MG63 (cell line): ENCODE measurements around the gene IL32. TPM values are rescaled to one million over a fixed set of nuclear protein-coding genes. Genes with fewer than 3 reads are reported as not detected.
A peak's percentile ranks its signal among the peaks of the same experiment; 100 is the strongest.

ENCODE experiments used
- DNase-seq: peaks from one replicate; pipeline ENCODE4 v3.0.0-alpha.2; 2020
- H3K27me3 ChIP-seq: fragments of 250-450 bp; sonication (Bioruptor Pico); 2 replicates; pipeline ENCODE4 v1.5.1; 2020; ENCODE audit warnings: mild to moderate bottlenecking, moderate library complexity
- H3K36me3 ChIP-seq: fragments of 250-450 bp; sonication (Bioruptor Pico); 2 replicates; pipeline ENCODE4 v1.5.1; 2020; ENCODE audit warnings: mild to moderate bottlenecking, moderate library complexity
- H3K4me3 ChIP-seq: fragments of 250-450 bp; sonication (Bioruptor Pico); 2 replicates; pipeline ENCODE4 v1.5.1; 2020; ENCODE audit warnings: mild to moderate bottlenecking, moderate library complexity
- H3K9me3 ChIP-seq: fragments of 250-450 bp; sonication (Bioruptor Pico); 2 replicates; pipeline ENCODE4 v1.5.1; 2020; ENCODE audit warnings: mild to moderate bottlenecking, moderate library complexity
- total RNA-seq: library from RNA; depleted of rRNA; stranded (reverse); fragments of >200 nt; shearing (Covaris generic); gene quantifications from 2 replicates; pipeline ENCODE4 v1.2.3, GENCODE V29; 2014; ENCODE audit warnings: low replicate concordance; rRNA removed

Gene IL32, protein sequence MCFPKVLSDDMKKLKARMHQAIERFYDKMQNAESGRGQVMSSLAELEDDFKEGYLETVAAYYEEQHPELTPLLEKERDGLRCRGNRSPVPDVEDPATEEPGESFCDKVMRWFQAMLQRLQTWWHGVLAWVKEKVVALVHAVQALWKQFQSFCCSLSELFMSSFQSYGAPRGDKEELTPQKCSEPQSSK
- 4.4 and 11.5 TPM in 2 replicates for total RNA-seq

DNA sequence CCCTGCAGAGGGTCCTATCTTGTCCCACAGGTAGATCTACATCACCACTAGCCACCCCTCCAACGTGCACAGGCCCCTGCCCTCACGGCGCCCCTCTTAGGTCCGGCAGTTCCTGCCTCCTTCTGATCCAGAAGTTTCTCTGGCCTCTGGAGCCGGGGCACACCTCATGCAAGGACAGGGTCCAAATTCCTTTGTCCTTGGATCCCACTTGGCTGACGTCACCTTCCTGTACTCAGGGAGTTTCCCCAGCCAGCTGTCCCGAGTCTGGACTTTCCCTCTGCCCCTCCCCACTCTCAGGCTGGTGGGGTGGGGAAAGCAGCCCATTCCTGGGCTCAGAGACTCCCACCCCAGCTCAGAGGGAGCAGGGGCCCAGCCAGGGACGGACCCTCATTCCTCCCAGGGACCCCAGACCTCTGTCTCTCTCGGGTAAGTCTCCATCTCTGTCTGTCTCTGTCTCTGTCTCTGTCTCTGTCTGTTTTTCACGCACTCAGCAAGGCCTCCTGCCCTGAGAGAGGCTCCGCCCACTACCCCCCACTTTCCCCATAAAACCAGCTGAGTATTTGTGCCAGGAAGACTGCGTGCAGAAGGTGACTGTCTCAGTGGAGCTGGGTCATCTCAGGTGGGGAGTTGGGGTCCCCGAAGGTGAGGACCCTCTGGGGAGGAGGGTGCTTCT is at the start of gene IL32:
Gene IL32 (plus strand): TSS at position 572 of the 673 bp plus-strand sequence. CDS start 172 bp downstream, outside the sequence.
- Histone ChIP-seq H3K36me3 (no peaks in the 10 kb centered on the region), H3K27me3 (no peaks in the 10 kb centered on the region), H3K9me3 (no peaks in the 10 kb centered on the region), H3K4me3 (no peak within 1 kb of the TSS)
- peak; percentile 70 for DNase-seq

DNA sequence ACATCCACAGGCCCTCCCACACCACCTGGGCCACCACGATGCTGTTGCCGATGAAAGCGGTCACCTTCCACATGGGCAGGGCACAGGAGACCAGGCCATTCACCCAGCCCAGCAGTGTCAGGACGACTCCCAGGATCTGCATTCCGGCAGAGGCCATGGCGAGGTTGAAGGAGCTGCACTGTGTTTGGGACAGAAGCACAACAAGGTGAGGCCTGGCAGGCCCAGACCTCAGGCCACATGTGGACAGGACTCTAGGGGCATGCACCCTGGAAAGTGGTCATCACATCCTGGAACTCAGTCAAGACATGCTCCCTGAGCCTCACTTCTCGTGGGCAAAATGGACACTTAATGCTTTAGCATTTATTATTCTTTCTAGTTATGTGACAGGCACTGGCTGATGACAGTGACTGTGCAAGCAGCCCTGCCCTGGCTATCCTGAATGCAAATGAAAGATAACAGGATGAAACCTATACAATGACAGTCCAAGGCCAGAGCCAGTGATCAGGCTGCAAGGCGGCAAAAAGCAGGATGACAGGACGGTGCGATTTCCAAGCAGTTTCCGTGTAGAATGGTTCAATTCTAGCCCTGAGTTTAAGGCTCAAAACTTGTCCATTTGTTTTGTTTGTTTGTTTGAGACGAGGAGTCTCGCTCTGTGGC is 49.4 kb upstream of the IL32 start:
- Histone ChIP-seq H3K36me3 (peaks cover 5% of the 10 kb centered on the region), H3K9me3 (no peaks in the 10 kb centered on the region), H3K27me3 (no peaks in the 10 kb centered on the region), H3K4me3 (no peak overlapping the region)
- no peak for DNase-seq

DNA sequence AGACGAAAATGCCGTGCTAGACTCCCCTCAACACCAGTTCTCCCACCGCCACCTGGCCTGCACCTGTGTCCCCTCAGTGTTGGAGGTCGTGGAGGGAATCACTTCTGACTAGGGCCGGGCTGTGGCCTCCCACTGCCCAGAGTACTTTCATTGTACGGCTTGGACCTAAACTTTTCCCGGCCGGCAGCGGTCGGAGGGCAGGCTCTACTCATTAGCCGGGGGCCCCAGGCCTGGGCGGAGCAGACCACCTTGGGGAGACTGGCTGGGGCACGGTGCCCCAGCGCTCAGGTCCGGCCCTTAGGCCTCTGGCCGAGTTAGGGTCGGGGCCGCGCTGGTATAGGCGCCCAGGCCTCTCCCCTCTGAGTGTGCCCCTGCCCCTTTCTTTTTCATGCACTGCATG is 48.1 kb upstream of the IL32 start:
- Histone ChIP-seq H3K36me3 (peaks cover 16% of the 10 kb centered on the region), H3K4me3 (no peak overlapping the region), H3K27me3 (no peaks in the 10 kb centered on the region), H3K9me3 (no peaks in the 10 kb centered on the region)
- no peak for DNase-seq

DNA sequence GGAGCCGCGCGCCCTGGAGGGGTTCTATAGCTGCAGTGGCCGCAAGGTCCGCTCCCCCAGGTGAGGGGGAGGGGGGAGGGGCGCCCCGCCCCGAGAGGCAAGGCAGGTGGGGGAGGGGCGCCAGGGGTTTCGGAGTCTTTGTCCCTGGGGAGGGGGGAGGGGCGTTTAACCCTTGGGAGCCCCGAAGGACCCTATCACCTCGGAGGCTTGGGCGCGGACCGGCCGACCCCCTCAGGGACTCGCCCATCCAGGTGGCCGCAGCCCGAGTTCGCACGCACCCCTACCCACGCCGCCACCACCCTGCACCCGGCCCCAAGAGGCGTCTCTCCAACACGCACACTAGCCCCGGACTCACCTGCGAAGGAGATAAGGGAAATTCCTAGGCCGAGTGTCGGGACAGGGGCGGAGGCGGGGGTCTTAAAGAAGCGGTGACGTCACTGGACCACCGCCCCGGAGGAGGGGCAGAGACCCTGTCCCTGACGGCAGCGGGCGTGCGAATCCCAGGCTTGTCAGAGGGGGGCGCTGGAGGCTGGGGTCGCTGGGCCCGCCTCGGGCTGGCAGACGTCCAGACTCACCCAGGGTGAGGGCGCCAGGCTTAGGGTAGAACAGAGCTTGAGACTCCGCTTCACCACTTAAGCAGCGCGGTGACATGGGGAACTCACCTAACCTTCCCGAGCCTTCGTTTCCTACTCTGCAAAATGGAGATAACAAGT is 47.5 kb upstream of the IL32 start, which contains the start of gene CLDN6:
Gene CLDN6 (minus strand): TSS at position 390 of the 713 bp plus-strand sequence. CDS start 2,162 bp downstream, outside the sequence.
- Histone ChIP-seq H3K9me3 (no peaks in the 10 kb centered on the region), H3K27me3 (no peaks in the 10 kb centered on the region), H3K4me3 (no peak within 1 kb of the TSS), H3K36me3 (peaks cover 22% of the 10 kb centered on the region)
- DNase-seq: no peak

DNA sequence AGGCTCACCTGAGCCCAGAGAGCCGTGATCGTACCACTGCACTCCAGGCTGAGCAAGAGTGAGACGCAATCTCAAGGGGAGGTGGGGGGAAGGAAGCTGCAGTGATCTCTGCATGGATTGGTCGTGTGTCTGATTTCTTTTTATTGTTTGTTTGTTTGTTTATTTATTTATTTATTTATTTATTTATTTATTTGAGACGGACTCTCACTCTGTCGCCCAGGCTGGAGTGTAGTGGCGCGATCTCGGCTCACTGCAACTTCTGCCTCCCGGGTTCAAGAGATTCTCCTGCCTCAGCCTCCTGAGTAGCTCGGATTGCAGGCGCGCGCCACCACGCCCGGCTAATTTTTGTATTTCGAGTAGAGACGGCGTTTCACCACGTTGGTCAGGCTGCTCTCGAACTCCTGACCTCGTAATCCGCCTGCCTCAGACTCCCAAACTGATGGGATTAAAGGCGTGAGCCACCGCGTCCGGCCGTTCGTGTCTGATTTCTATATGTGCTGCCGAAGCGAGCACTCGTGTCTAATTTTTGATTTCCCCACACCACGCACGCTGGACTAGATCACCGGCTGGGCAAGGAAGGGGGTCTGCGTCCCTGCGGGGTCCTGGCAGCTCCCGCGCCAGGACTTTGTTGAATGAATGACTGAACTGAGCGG is 45.7 kb upstream of the IL32 start:
- Histone ChIP-seq H3K27me3 (no peaks in the 10 kb centered on the region), H3K9me3 (no peaks in the 10 kb centered on the region)
- no peak for DNase-seq

DNA sequence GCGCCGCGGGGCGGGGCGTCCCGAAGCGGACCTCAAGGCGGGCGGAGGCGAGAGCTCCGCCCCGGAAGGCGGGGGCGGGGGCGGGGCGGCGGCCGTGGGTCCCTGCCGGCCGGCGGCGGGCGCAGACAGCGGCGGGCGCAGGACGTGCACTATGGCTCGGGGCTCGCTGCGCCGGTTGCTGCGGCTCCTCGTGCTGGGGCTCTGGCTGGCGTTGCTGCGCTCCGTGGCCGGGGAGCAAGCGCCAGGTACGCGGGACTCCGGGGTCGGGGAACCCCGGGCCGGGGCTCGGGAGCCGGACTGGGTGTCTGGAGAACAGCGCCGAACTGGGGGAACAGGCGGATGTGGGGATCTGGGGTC is 45.2 kb upstream of the IL32 start, which contains the start of gene TNFRSF12A:
Gene TNFRSF12A (plus strand): TSS at position 122 of the 357 bp plus-strand sequence. CDS start 30 bp downstream, at position 152.
- Histone ChIP-seq H3K27me3 (no peaks in the 10 kb centered on the region), H3K4me3 (peak within 1 kb of the TSS; percentile 99), H3K36me3 (peaks cover 25% of the 10 kb centered on the region), H3K9me3 (no peaks in the 10 kb centered on the region)
- DNase-seq: peak; percentile 88

More for the DNA sequence above, 45.7 kb upstream of the IL32 start:
- H3K36me3 ChIP-seq: peaks cover 23% of the 10 kb centered on the region
- peak overlapping the region; percentile 99 for H3K4me3 ChIP-seq

DNA sequence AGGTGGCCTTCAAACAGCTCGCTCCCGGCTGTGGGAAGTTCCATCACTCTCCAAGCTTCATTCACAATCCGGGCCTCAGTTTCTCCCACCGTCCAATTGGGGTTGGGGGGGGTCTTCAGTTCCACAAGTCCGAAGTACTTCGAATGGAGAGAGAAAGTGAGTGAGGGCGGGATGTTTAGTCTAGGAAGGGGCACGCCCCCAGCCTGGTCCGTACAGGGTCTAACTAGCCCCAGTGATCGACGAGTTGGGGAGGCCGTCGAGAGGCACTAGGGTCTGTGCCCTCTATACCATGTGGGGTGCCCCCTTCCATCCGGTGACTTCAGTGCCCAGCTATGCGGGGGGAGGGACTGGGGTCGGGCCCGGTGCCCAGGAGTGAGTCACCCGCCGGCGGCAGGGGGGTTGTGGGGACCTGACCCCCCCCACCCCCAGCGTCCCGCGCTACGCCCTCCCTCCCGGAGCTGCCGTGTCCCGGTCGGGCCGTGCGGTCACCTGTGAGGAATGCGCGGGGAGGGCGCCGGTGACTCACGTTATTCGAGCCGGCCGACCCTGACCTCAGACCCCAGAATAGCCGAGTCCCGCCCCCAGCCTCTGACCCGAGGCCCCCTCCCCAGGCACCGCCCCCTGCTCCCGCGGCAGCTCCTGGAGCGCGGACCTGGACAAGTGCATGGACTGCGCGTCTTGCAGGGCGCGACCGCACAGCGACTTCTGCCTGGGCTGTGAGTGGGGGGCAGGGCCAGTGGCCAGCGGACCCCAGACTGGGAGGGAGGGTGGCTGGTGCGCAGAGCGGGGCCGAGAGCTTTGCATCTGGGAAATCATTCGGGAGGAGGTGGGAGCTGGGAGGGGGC is 44.6 kb upstream of the IL32 start:
- Histone ChIP-seq H3K9me3 (no peaks in the 10 kb centered on the region), H3K36me3 (peaks cover 31% of the 10 kb centered on the region), H3K27me3 (no peaks in the 10 kb centered on the region), H3K4me3 (peak overlapping the region; percentile 99)
- DNase-seq: peak; percentile 98

DNA sequence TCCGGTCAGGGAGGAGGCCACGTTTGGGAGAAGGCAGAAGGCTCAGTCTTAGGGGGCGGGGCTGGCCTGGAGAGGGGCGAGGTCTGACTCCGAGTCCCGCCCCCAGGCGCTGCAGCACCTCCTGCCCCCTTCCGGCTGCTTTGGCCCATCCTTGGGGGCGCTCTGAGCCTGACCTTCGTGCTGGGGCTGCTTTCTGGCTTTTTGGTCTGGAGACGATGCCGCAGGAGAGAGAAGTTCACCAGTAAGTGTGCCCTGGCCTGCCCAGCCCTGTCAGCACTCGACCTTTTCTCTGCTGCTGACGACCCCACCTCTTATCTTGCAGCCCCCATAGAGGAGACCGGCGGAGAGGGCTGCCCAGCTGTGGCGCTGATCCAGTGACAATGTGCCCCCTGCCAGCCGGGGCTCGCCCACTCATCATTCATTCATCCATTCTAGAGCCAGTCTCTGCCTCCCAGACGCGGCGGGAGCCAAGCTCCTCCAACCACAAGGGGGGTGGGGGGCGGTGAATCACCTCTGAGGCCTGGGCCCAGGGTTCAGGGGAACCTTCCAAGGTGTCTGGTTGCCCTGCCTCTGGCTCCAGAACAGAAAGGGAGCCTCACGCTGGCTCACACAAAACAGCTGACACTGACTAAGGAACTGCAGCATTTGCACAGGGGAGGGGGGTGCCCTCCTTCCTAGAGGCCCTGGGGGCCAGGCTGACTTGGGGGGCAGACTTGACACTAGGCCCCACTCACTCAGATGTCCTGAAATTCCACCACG is 43.8 kb upstream of the IL32 start:
- Histone ChIP-seq H3K9me3 (no peaks in the 10 kb centered on the region), H3K4me3 (peak overlapping the region; percentile 99), H3K36me3 (peaks cover 39% of the 10 kb centered on the region), H3K27me3 (no peaks in the 10 kb centered on the region)
- DNase-seq: peak; percentile 100

DNA sequence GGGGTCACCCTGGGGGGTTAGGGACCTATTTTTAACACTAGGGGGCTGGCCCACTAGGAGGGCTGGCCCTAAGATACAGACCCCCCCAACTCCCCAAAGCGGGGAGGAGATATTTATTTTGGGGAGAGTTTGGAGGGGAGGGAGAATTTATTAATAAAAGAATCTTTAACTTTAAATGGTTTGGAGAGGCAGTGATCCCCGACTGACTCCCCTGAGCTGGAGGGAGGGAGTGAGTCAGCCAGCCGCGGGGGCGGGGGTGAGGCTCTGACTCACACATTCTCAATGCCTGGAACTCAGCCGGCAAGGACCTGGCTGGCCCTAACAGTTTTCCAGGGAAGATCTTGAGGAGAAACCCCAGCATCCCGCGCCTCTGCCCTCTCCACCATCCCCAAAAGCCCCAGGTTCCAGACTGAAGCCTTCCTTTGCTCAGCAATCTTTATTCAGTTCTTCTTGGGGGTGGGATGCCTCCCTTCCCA is 43.2 kb upstream of the IL32 start:
- Histone ChIP-seq H3K27me3 (no peaks in the 10 kb centered on the region), H3K36me3 (peaks cover 45% of the 10 kb centered on the region), H3K9me3 (no peaks in the 10 kb centered on the region), H3K4me3 (peak overlapping the region; percentile 99)
- DNase-seq: peak; percentile 95

DNA sequence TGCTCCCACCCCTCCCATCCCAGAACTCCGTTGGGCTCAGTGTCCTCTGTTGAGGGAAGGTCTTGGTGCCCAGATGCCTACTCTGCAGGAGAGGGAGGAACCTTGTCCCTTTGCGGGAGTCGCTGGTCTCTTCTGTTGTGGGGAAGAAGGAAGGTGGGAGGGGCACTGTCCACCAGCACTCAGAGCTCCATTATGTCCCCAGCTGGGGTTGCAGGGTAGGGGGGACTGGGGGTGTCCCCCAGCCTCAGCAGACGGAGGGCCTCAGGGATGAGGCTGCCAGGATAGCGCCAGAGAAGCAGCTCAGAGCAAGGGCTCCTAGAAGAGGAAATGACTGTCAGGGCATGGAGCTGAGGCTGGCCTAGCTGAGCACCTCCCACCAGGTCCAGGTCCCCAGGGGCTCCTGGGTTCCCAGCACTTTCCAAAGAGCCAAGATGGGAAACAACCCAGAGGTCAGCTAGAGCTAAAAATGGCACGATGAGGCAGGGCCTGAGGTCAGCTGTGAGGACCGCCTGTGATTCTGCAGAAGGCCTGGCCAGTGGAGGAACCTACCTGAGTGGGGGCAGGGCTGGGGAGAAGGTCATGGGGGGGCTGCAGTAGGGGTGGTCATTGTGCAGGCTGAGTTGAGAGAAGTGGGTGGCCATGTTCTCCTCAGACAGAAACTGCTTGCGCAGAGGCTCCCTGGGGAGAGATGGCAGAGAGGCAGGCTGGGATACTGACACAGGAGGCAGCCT is 42.6 kb upstream of the IL32 start:
- DNase-seq: peak; percentile 90

DNA sequence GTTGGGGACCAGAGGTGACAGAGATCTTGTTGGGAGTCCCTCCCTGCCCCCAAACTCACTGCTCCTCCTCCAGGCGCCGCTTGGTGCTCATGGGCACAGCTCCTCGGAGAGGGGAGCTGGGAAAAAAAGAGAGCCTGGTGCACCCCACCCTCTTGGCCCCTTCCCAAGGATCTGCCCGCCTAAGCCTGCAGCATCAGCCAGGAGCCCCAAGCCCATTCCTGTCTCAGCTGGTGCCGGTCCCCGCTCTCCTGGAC is 42.1 kb upstream of the IL32 start:
- Histone ChIP-seq H3K27me3 (no peaks in the 10 kb centered on the region), H3K36me3 (peaks cover 48% of the 10 kb centered on the region), H3K9me3 (no peaks in the 10 kb centered on the region), H3K4me3 (peak overlapping the region; percentile 99)
- DNase-seq: peak; percentile 99

More for the DNA sequence above, 42.6 kb upstream of the IL32 start:
- Histone ChIP-seq H3K36me3 (peaks cover 47% of the 10 kb centered on the region), H3K27me3 (no peaks in the 10 kb centered on the region), H3K4me3 (peak overlapping the region; percentile 99), H3K9me3 (no peaks in the 10 kb centered on the region)

DNA sequence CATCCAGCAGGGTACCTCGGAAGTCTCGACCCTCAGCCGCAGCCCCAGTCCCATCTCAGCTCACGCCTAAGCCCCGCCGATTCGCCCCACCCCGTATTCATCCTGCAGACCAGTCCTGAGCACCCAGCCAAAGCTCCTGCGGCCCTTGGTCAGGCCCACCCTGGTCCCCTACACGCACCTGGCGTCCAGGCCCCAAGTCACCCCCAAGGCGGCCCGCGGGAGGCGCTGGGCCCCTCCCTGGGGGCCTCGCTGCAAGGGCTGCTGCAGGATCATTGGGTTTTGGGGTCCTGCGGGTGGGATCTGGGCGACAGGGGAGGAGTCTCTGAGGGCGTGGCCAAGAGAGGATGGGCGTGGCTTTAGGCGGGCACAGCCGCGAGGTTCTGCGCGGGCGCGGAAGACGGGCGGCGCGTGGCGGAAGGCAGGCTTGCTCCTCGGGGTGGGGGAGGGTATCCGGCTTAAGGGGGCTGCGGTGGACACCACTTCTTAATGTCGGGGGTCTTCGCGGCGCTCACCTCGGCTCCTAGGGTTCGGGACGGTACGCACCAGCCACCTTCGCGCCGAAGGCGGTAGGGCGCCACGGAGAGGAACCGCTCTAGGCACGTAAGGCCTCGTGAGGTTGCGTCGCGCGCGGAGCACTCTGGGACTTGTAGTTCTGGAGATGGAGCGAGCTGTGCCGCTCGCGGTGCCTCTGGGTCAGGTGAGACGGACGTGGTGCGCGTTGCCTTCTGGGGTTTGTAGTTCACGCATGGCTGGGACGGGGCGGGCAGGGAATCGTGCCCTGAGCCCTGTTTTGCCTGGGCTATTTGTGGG is 41.6 kb upstream of the IL32 start, which contains the start of the genes HCFC1R1 and THOC6:
Gene HCFC1R1 (minus strand): TSS at position 274 of the 810 bp plus-strand sequence. CDS start 1 bp downstream, at position 273.
Gene THOC6 (plus strand): TSS at position 367 of the 810 bp plus-strand sequence. CDS start 292 bp downstream, at position 659.
- Histone ChIP-seq H3K9me3 (no peaks in the 10 kb centered on the region), H3K4me3 (peak within 1 kb of the TSS; percentile 99), H3K27me3 (no peaks in the 10 kb centered on the region), H3K36me3 (peaks cover 48% of the 10 kb centered on the region)
- peak; percentile 99 for DNase-seq
